Fibroblast of the aortic adventitia (primary cell): Measurements from ENCODE around the gene KDELR3. TPM values are rescaled to one million over a fixed set of nuclear protein-coding genes. Genes with fewer than 3 reads are reported as not detected.

Source experiments
- DNase-seq: peaks from one replicate; pipeline ENCODE4 v3.0.0-alpha.2; 2010; ENCODE audit warnings: low read depth
- H3K4me3 ChIP-seq: 2 replicates; pipeline ENCODE4 v1.5.1; 2011; ENCODE audit warnings: low read depth, mild to moderate bottlenecking, control low read depth, low read length, moderate library complexity
- CTCF ChIP-seq: IDR thresholded peaks from 2 replicates; pipeline ENCODE4 v1.5.1; 2011; ENCODE audit warnings: mild to moderate bottlenecking, low read length, control low read depth, inconsistent platforms; ENCODE audit not compliant: insufficient read depth
- total RNA-seq: library from RNA; depleted of rRNA; stranded (reverse); fragments of >200 nt; gene quantifications from 2 replicates; pipeline ENCODE4 v1.2.3, GENCODE V29; 2012; ENCODE audit warnings: low replicate concordance

Gene KDELR3
- total RNA-seq, 1 donor: 183 TPM

GRCh38 chr22:38436629-38437395 is 31.1 kb upstream of the KDELR3 start:
- no peak for DNase-seq
- no peak overlapping the region for H3K4me3 ChIP-seq
- no peak for TF ChIP-seq CTCF

GRCh38 chr22:38437416-38437815 is 30.5 kb upstream of the KDELR3 start:
- DNase-seq: no peak
- H3K4me3 ChIP-seq: no peak overlapping the region
- no peak for TF ChIP-seq CTCF

GRCh38 chr22:38440747-38441350 is 27.0 kb upstream of the KDELR3 start:
- TF ChIP-seq CTCF: no peak
- no peak overlapping the region for H3K4me3 ChIP-seq
- DNase-seq: no peak

- DNase-seq: no peak
- H3K4me3 ChIP-seq: no peak overlapping the region
- TF ChIP-seq CTCF: no peak
Measured at GRCh38 chr22:38441620-38442287, 26.1 kb upstream of the KDELR3 start.

GRCh38 chr22:38442967-38443627 is 24.8 kb upstream of the KDELR3 start:
- TF ChIP-seq CTCF: no peak
- DNase-seq: no peak
- H3K4me3 ChIP-seq: no peak overlapping the region

- no peak for DNase-seq
- no peak for TF ChIP-seq CTCF
- H3K4me3 ChIP-seq: no peak overlapping the region
Measured at GRCh38 chr22:38443628-38444521, 24.0 kb upstream of the KDELR3 start.
